GM12878 (cell line): ENCODE measurements around the gene KIAA1217. TPM values are rescaled to one million over a fixed set of nuclear protein-coding genes. Genes with fewer than 3 reads are reported as not detected.

ENCODE experiments used
- ATAC-seq: fragments of 200-7000 bp; cut with Tn5 transposase; 3 replicates; pipeline ENCODE4 v1.9.1; 2020; ENCODE audit warnings: mild to moderate bottlenecking, moderate library complexity
- BruUV-seq: library from RNA; stranded (reverse); fragments of 400-500 nt; replicated peaks from 2 replicates; lab custom pipeline; 2021; lab: Mats Ljungman, UMichigan
- CTCF ChIA-PET: fragments of 300-600 bp; sonication (Branson Sonifier 250); formaldehyde crosslinking; extraction: SDS; loops from one replicate; lab custom pipeline; 2021; ENCODE audit warnings: inconsistent platforms; lab: Yijun Ruan, JAX
- POLR2A ChIA-PET: fragments of 350-600 bp; formaldehyde crosslinking; extraction: SDS; loops from one replicate; lab custom pipeline; 2021; ENCODE audit warnings: inconsistent platforms; lab: Charles Lee
- RAD21 ChIA-PET: fragments of 300-600 bp; sonication (Branson Sonifier 250); formaldehyde crosslinking; loops from one replicate; lab custom pipeline; 2023; ENCODE audit warnings: antibody characterized with exemption; ENCODE audit not compliant: unreplicated experiment; lab: Charles Lee
- SMC1A ChIA-PET: fragments of 300-600 bp; sonication (Branson Sonifier 250); formaldehyde crosslinking; loops from one replicate; lab custom pipeline; 2023; ENCODE audit not compliant: unreplicated experiment, uncharacterized antibody; lab: Charles Lee
- DNase-seq: peaks from one replicate; pipeline ENCODE4 v3.0.0-alpha.2; 2011; ENCODE audit warnings: low read depth, low spot score
- FAIRE-seq: peaks from 3 replicates; lab custom pipeline; 2011; peaks lifted over from hg19 to GRCh38; lab: Jason Lieb, UNC
- H2AFZ ChIP-seq: 2 replicates; pipeline ENCODE4 v1.6.0; 2011; ENCODE audit warnings: low read depth, low read length, control low read depth; ENCODE audit not compliant: control insufficient read depth
- H3K27ac ChIP-seq: 2 replicates; pipeline ENCODE4 v1.5.1; 2011; ENCODE audit warnings: control low read depth; ENCODE audit not compliant: control insufficient read depth, insufficient read depth
- H3K27me3 ChIP-seq, 2 experiments: replicated peaks in 1 of 2; 2 replicates each; pipeline versions ENCODE4 v1.6.0 to v1.6.1; 2011; ENCODE audit warnings: low read length in 1 of 2; ENCODE audit not compliant: control insufficient read depth in 2 of 2, insufficient read depth in 2 of 2
- H3K36me3 ChIP-seq, 2 experiments: 2 replicates each; pipeline ENCODE4 v1.5.1; 2011; ENCODE audit warnings: low read length in 1 of 2; ENCODE audit not compliant: control insufficient read depth in 2 of 2, insufficient read depth in 2 of 2
- H3K4me1 ChIP-seq: 2 replicates; pipeline ENCODE4 v1.6.1; 2011; ENCODE audit warnings: mild to moderate bottlenecking, low read length, moderate library complexity, mixed read lengths; ENCODE audit not compliant: control insufficient read depth, insufficient read depth
- H3K4me2 ChIP-seq: 2 replicates; pipeline ENCODE4 v1.6.0; 2011; ENCODE audit warnings: control low read depth; ENCODE audit not compliant: control insufficient read depth, insufficient read depth
- H3K4me3 ChIP-seq: fragments of 200-600 bp; sonication (generic); 2 replicates; pipeline ENCODE4 v1.5.1; 2016
- H3K79me2 ChIP-seq: 2 replicates; pipeline ENCODE4 v1.6.0; 2011; ENCODE audit warnings: low read length; ENCODE audit not compliant: control insufficient read depth, insufficient read depth
- H3K9ac ChIP-seq: 2 replicates; pipeline ENCODE4 v1.8.0; 2011; ENCODE audit warnings: low read length, control low read depth, mixed read lengths; ENCODE audit not compliant: control insufficient read depth, insufficient read depth
- H3K9me3 ChIP-seq: replicated peaks from 3 replicates; pipeline ENCODE4 v1.5.1; 2011; ENCODE audit warnings: mild to moderate bottlenecking, low read length; ENCODE audit not compliant: control insufficient read depth, insufficient read depth
- H4K20me1 ChIP-seq: 2 replicates; pipeline ENCODE4 v1.6.0; 2011; ENCODE audit not compliant: control insufficient read depth, insufficient read depth
- CEBPB ChIP-seq, 2 experiments: fragments of 150-350 bp in 1 of 2; IDR thresholded peaks; 2 replicates each; pipeline ENCODE4 v1.6.1; 2012 to 2014; ENCODE audit warnings: low read depth in 2 of 2, low read length in 2 of 2, borderline replicate concordance in 1 of 2, inconsistent platforms in 1 of 2
- CHD4 ChIP-seq: fragments of 200-600 bp; sonication (generic); IDR thresholded peaks from 2 replicates; pipeline ENCODE4 v1.6.1; 2016; ENCODE audit warnings: mild to moderate bottlenecking
- FOS ChIP-seq: IDR thresholded peaks from 3 replicates; pipeline ENCODE4 v1.6.1; 2011; ENCODE audit warnings: borderline replicate concordance; ENCODE audit not compliant: insufficient read length; ENCODE audit errors: extremely low read depth
- JUNB ChIP-seq: IDR thresholded peaks from 2 replicates; pipeline ENCODE4 v1.6.1; 2016; ENCODE audit warnings: antibody characterized with exemption, mild to moderate bottlenecking
- JUND ChIP-seq: IDR thresholded peaks from 2 replicates; pipeline ENCODE4 v1.6.1; 2012; ENCODE audit warnings: low read depth, mild to moderate bottlenecking, low read length, improper control_type of control experiment, moderate library complexity
- TAF1 ChIP-seq: IDR thresholded peaks from 2 replicates; pipeline ENCODE4 v1.6.1; 2011; ENCODE audit warnings: mild to moderate bottlenecking, low read depth, low read length, borderline replicate concordance
- ZBTB40 ChIP-seq: fragments of 450-650 bp; IDR thresholded peaks from 2 replicates; pipeline ENCODE4 v1.6.1; 2016; ENCODE audit warnings: mild to moderate bottlenecking, moderate library complexity, borderline replicate concordance
- WGBS: methylation state at CpG from one replicate; pipeline ENCODE4 v1.1.6; 2016; ENCODE audit warnings: low lambda C conversion rate; ENCODE audit not compliant: insufficient replicate concordance, insufficient coverage; ENCODE audit errors: missing lambda C conversion rate; 5-methylcytosine and 5-hydroxymethylcytosine counted together
- in situ Hi-C: fragments of 300-500 bp; cut with MboI; formaldehyde crosslinking; loops from 9 replicates; pipeline ENCODE4 v1.14.3; 2018; ENCODE audit warnings: mixed read lengths
- intact Hi-C: fragments of 100-400 bp; cut with micrococcal nuclease; formaldehyde crosslinking; loops from one replicate; pipeline ENCODE4 v1.14.2; 2022; ENCODE audit not compliant: unreplicated experiment
- polyA plus RNA-seq, 11 experiments: library from polyadenylated mRNA; depleted of rRNA in 4 of 11; unstranded in 6 of 11; stranded (reverse) in 5 of 11; fragments of >200 nt; fragmentation: Nextera tagmentation in 4 of 11; fragmentation: Illumina TruSeq in 1 of 11; extraction: Ambion mirVana in 4 of 11; extraction: Trizol in 1 of 11; gene quantifications; 1 replicate in 1 of 11; 2 replicates in 10 of 11; pipeline versions ENCODE4 v1.2.1 to v1.2.3, GENCODE V29; 2011 to 2016; ENCODE audit warnings: inconsistent platforms in 2 of 11, missing spikeins in 2 of 11, low read depth in 1 of 11
- total RNA-seq, 4 experiments: library from RNA; depleted of rRNA in 3 of 4; stranded (reverse); fragments of >200 nt in 3 of 4; fragmentation: Illumina TruSeq in 1 of 4; extraction: Trizol in 1 of 4; gene quantifications; 2 replicates each; pipeline versions ENCODE4 v1.2.1 to v1.2.3, GENCODE V29; 2013 to 2021
- TF ChIP-seq, protein P1 (sequence below): IDR thresholded peaks from 2 replicates; pipeline ENCODE4 v1.6.1; 2011; ENCODE audit warnings: borderline replicate concordance, low read depth, mild to moderate bottlenecking, moderate library complexity, mixed read lengths, low read length; ENCODE audit not compliant: insufficient read depth; ENCODE audit errors: extremely low read length

Gene KIAA1217
- total and polyA plus RNA-seq, 10 of the 15 experiments (the other 5 are each of a cell fraction or from before 2014, with no cell fraction given), result 0.57 to 3.8 (median 2.1) TPM

DNA sequence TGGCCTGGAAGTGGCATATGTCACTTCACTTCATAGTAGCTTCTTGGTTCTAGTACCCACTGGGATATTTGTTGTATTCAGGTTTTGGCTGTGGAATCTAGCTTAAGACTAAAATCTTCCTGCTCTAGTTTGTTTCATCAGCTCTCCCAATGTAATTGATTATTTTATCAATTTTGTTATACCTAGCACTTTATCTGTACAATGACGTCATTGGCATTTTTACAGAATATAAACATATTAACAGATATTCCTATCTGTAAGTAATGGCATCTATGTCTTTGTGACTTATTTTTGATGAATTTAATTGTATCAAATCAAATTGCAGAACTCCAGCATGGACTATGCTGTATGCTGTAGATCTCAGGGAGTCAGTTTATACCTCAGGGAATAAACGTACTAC lies 19.7 kb downstream of the KIAA1217 start:
- WGBS, result 20% methylated on average over 2 of the region's 2 CpGs
- DNase-seq (no peak), FAIRE-seq (no peak), ATAC-seq (no peak)
- Histone ChIP-seq H3K27me3 (no peaks in the 10 kb centered on the region), H3K27ac (no peak overlapping the region), H3K36me3 (no peaks in the 10 kb centered on the region), H3K9me3 (no peaks in the 10 kb centered on the region), H3K4me1 (no peaks in the 10 kb centered on the region), H3K79me2 (no peaks in the 10 kb centered on the region), H3K4me2 (no peak overlapping the region), H4K20me1 (no peaks in the 10 kb centered on the region), H3K9ac (no peak overlapping the region), H3K4me3 (no peak overlapping the region), H2AFZ (no peak overlapping the region)
- no TSS peak for BruUV-seq
- TF ChIP-seq, protein P1, sequence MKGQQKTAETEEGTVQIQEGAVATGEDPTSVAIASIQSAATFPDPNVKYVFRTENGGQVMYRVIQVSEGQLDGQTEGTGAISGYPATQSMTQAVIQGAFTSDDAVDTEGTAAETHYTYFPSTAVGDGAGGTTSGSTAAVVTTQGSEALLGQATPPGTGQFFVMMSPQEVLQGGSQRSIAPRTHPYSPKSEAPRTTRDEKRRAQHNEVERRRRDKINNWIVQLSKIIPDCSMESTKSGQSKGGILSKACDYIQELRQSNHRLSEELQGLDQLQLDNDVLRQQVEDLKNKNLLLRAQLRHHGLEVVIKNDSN, result no peak
- TF ChIP-seq JUNB (no peak), JUND (no peak), FOS (no peak), CHD4 (no peak), TAF1 (no peak), ZBTB40 (no peak), CEBPB (IDR thresholded peaks at IDR 0.05; ENCODE audit: borderline replicate concordance in 1 of 2, low read depth in 2 of 2, low read length in 2 of 2) (no peak)
- in situ Hi-C loops, result no loop called here
- ChIA-PET RAD21 (no interaction called here), POLR2A (interaction anchor here (1.3 kb wide), 1 partner anchor 8 kb away, joined by 4 read pairs; no protein-coding TSS in a partner anchor), SMC1A (interaction anchor here (1.0 to 1.7 kb wide), 3 partner anchors 8 to 90 kb away, joined by 3 to 4 read pairs (median 4); no protein-coding TSS in a partner anchor), CTCF (interaction anchor here (1.0 to 1.8 kb wide), 5 partner anchors 8 to 31 kb away, joined by 3 to 5 read pairs (median 3); no protein-coding TSS in a partner anchor)
- intact Hi-C loops, result no loop called here
